HS-5 (cell line): ENCODE results near the gene NT5C3B.

Experiments used
- DNase-seq: peaks from one replicate; pipeline ENCODE4 v3.0.0-alpha.2; 2012; ENCODE audit warnings: low read depth

The NT5C3B gene

DNA sequence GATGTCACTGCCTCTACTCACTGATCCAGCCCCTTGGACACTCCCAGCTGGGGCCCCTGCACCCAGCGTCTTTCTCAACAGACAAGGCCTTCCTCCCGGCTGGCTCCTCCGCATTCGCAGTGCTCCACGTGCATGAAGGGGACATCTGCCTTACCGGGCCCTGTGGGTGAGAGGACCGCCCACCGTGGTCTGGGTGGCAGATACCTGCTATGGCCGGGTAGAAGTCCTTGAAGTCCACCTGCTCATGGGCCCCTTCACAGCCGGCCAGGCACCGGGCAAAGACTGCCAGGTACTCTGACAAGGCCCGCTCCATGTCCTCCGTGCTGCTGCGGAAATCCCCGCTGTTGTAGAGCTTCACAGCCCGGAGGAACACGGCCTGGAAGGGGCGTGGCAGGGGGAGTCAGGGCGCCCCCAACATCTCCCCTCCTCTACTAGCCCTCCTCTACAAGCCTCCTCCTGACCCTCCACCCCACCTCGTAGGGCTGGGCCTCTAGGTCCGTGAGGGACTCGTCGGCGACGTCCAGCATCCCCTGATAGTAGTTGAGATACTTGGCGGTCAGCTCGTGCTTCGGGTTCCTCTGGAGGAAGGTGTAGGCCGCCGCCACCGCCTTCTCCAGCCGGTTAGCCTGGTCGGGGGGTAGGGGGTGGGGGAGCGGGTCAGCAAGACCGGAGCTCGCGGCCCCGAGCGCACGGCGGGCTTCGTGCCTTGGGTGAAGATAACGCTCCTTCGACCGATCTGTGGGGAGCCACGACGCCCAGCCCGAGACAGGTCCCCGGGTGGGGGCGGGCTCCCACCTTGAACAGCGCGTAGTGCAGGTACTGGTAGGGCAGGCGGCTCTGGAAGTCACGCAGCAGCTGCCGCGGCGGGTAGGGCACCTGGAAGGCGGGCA is 25.1 kb downstream of the NT5C3B start:
- no peak for DNase-seq

DNA sequence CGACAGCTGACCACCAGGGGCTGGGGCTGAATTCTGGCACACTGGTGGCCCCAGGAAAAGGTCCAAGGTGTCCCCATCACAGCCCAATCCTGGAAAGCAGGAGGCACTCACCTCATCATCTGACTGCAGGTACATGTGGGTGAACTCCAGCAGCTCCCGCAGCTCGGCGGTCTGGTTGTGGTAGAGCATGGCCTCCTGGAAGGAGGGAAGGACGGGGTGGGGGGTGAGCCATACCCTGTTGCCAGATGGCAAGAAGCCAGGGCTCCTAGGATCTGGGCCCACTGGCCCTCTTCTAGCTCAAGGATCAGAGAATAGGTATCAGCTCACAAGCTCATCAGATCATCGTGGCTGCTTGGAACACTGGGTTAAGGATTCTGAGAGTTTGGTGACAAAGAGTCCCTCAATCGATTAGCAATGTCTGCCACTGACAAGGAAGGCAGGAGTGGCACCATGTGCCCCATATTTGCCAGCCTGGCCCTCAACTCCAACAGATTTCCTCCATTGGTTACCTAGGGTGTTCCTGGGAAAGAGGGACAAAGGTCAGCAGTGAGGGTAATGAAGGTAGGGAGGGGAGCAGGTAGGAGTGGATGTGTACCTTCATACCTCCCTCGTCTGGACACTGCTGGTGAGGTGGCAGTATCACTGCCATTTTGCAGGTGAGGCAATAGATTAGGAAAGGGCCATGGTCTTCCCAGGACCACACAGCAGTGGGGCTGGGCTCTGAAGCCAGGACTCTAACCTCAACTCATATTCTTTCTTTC is 29.2 kb downstream of the NT5C3B start:
- no peak for DNase-seq

DNA sequence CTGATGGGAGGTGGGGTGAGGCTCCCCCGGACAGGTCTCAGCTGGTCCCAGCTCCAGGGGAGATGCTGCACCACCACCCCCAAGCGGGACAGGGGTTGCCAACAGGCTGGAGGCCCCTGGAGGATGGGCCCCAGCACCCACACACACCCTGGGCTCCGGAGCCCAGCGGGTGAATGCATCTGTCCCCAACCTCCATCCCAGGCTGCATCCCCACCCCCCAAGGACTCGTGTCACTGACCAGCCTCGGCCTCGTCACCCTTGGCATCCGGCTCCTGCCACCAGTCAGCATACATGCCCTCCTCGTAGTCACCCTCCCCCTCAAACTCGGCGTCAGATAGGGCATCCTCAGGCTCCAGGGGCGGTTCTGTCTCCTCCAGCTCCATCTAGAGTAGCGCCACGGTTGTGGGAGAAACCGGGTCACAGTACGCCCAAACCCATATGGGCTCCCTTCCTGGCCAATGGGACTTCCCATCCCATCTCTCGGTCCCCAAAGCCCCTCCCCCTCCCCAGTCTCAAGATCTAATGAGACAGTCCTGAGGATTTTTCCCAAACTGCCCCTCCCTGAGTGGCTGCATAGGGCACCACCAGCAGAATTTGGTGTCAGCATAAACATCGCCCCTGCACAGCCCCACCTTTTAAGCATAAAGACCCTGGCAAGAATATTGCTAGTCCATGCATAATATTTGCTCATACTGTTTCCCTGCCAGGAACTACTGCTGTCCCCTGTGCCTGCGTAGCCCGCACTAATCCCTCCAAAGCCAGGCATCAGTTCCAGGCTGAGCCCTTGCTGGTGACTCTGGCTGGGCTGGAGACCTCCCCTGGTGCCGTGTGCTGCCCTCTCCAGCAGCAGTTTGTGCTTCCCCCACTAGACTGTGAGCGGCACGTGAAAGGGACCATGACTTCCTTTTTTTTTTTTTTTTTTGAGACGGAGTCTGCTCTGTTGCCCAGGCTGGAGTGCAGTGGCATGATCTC is 32.7 kb downstream of the NT5C3B start:
- no peak for DNase-seq

DNA sequence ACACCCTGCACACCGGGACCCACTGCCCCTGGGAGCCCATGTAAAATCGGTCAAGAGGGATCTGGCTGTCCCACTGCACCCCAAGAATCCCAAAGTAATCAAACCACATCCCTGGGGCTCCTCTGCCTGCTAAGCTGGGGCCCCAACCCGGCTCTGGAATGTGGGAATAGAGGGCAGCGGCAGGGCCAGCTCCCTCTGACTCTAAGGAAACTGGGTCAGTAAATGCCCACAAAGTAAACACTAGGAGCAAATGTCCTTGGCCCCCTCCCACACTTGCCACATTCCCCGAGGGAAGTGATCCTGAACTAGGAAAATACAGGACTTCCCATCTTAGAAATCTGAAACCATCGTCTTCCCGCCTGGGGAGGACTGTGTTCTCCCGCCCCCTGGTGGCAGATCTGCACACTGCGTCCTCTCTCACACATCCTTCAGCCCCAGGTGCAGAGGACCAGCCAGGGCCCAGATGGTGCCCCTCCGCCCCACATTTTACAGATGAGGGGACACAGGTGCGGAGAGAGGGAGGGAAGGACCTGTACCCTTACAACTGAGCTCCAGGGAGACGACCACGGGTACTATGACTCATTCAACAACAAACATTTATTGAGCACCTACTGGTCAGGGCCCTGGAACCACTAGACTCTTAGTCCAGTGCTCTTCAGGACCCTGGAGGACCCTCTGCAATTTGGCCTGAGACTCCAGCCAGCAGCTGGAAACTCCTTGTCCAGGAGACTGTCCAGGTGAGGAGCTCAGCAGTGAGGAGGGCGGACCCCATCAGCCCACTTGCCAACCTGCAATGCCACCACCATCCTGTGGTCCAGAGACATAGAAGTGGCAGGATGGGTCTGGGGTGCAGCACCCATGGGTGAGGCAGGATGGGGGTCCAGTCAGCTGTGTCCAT is 34.4 kb downstream of the NT5C3B start:
- DNase-seq: peak; percentile 48

DNA sequence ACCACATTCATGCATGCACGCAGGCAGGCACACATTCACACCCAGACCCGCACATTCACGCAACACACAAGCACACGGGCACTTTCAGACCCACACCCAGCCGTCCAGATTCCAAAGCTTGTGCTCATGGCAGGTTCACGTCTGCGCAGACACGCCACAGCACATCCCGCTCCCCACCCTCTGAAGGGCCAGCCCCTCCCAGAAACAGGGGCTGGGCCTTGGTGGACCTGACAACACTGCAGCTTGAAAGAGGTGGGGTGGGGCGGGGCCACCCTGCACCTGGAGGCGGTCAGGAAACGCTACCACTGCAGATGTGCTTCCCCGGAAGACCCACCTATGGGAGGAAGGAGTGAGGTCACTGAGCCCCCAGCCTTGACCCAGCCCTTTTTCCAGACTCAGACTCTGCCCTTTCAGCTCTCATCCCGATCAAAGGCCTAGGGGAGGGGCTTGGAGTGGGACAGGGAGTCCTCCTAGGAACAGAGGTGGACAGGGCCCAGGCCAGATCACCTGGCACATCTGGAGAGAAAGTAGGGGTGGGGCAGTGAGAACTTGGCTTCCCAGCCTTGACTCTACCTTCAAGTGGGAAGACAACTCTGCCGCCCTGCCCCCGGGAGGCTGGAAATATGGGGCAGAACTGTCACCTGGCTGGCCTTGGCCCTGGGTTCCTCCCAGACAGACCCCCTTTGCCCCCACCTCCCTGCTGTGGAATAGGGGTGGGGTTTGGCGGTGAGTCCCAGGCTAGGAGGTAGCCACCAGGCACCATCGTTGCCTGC is 35.2 kb downstream of the NT5C3B start:
- DNase-seq: no peak

DNA sequence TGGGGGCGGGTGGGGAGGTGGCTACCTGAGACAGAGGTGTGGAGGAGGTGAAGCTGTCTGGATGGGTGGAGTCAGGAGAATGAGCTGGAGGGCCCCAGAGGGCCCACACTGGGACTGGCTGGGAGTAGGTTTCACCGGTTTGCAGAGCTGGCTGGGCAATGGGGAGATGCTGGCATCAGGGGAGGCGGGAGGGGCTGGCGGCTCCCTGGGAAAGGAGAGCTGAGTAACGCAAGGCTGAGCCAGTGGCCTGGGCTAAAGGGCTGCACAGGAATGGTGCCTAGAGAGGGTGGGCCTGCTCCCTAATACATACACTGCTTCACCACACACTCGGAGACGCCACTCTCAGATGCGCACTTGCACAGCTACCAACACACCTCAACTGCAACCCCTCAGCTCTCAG is 36.7 kb downstream of the NT5C3B start:
- DNase-seq: no peak

DNA sequence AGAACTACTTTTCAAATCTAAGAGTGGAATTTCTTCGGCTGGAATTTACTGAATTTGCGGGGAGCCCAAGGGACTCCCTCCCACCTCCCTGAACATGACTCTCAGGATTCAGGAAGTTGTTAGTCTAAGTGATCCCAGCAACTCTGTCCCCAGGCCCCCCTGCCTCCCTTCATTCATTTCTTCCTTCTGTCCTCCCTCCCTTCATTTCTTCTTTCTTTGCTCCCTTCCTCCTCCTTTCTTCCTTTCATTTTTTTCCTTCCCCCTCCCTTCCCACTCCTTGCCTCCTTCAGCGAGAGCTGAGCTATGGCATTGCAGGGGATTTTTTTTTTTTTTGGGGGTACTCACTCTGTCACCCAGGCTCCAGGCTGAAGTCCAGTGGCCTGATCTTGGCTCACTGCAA is 38.7 kb downstream of the NT5C3B start:
- no peak for DNase-seq

DNA sequence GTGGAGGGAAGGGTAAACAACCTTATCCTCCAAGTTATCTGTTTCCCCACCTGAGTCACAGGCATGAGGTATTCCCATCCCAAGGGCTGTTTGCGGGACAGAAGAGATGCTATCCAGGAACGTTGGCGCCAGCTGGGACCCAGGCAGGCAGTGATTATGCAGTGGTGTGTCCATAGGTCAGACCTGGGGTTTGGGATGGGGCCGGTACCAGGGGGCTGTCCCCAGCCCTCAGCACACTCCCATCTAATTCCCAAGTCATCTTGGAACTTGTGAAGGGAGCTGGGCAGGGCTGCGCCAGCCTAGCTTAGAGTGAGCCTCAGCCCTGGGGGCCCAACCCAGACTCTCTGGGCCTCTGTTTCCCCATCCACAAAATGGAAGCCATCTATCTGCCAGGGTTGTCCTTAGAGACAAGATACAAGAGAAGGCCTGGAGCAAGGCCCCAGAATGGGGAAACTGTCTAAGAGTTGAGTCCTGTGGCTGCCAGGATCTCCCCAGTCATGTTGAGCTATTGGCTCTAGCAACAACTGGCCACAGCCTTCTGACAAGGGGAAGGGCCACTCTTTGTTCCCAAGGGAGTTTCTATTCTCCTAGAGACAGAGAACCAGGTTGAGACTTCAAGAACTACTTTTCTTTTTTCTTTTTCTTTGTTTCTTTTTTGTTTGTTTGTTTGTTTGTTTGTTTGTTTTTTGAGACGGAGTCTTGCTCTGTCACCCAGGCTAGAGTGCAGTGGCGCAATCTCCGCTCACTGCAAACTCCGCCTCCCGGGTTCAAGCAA is 39.7 kb downstream of the NT5C3B start:
- DNase-seq: no peak

DNA sequence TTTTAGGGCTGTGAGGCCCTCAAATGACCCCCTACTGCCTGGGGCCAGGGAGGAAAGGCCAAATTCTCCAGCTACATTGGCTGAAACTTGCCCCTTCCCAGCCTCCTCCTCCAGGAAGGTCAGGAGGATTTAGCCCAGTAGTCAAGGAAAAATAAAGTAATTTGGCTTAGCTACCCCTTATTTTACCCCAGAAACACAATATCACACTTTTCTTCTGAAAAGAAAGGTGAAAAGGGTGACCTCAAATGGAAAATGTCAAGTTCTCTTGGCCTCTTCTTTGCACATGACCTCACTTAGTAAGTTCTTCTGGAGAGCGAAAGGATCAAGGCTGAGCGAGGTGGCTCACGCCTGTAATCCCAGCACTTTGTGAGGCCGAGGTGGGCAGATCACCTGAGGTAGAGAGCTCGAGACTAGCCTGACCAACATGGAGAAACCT is 41.5 kb downstream of the NT5C3B start:
- DNase-seq: no peak

DNA sequence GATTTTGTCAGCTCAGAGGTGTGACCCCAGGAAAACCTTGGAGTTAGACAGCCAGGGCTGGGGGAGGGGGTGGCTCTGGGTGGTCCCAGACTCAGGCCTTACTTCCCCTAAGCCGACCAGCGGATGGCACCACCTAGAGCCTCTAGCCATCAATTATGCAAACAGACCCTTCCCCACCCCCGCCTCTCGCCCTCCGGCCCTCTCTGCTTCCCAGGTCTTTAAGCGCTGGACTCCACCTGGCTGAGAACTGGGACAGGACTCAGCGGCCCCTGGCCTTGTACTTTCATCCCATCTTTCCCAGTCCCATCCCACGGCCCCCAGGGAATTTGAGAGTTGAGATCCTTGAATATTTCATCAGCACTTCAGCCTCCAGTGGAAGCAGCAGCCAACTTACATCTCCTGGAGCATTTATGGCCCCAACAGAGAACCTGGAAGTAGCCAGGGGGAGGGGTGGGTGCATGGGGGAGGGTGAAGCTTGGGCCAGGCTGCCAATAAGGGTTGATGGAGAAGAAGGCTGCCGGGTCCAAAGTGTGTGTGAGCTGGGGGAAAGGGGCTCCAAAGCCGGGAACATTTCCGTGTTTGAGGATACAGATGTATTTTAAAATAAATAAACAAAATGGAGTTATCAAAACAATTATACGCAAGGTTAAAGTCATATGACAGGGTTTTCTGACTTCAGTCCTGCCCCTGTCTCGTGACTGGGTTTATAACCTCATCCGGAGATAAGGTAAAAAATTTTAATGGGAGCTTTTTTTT is 42.1 kb downstream of the NT5C3B start:
- no peak for DNase-seq

DNA sequence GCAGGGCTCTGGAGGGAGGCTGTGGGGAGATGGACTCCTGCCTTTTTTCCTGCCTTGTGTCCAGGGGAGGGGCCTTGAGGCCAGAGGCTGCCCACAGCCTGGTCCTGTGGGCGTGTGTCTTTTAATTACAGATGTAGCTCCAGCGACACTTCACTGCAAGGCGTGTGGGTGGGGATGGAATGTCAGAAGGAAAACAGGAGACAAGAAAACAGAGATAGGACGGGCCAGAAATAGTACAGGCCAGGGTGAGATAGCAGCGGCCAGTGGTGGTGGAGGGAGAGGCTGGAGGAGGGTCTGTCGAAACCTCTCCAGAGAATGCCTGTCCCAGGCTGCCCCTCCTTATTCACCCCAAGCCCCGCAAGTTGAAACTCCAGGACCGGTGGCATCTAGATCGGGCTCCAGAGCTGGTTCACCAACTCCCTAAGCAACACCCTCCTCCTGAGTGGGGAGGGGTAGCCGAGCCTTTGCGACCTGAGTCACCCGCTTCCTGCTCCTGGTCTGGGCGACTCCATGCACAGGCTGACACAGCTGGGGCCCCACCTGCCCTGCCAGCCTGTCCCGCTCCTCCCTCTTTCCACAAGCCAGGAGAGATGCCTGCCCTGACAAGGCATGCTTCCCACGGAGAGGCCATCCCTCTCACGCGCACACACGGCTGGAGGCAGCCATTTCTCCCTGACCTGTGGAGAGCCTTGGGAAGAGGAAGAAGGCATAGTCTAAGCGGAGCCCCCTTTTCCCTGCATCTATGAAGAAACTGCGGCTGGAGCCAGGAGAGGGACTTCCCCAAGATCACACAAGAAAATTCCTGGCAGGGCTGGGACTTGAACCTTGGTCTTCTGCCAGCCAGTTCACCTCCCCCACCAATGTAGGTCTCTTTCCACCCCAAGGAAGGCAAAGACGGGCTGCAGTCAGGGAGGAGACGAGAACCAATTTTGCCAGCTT is 42.9 kb downstream of the NT5C3B start:
- no peak for DNase-seq

DNA sequence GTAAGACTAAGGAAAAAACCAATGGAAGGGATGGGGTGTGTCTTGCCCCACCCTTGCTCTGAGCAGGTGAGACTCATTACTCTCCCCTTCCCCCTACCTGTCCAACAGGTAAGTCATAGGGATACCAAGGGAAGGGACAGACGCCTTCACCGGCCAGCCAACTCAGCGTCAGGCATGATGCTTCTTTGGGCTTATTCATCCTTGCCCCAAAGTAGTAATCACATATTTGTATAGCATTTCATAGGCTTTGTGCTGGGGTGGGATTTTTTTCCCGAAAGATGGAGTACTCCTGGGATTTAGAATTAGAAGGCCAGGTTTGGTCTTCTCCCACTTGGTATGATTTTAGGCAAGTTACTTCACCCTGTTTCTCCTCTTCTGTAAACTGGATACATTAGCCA is 49.0 kb downstream of the NT5C3B start:
- DNase-seq: no peak

DNA sequence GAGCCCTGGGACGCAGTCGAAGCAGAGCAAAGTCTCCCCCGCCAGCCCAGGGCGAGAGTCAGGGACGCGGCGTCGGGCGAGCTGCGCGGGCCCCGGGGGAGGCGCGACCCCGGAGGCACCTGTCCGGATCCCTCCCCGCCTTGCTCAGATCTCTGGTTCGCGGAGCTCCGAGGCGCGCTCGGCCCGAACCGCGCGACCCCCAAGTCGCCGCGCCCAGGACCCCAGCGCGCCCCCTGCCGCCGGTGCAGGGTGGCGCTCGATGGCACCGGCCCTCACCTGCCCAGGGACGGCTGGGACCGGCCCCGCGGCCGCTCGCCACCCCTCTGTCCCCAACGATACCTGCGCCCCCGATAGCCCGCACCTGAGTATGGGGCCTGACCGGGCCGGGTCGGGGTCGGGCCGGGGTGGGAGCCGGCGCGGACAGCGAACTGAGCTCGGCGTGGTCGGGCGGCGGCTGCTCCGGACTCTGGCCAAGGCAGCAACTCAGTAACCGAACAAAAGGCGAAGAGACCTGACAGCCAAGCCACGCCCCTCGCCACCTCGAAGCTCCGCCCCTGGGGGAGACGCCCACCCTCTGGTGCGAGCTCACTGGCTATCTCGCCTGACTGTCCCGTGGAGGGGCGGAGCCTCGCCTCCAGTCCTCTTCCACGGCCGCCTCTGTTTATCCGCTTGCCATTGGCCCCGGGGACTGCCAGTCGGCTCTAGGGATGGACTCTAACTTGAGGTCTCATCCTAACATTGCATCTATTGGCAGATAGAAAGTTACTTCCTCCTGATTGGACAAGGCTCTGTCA is 49.6 kb downstream of the NT5C3B start, which contains the start of gene JUP:
TSS of gene JUP (minus strand) at position 485 of the 794 bp plus-strand sequence. CDS start 14,857 bp downstream, outside the sequence.
- peak; percentile 60 for DNase-seq

DNA sequence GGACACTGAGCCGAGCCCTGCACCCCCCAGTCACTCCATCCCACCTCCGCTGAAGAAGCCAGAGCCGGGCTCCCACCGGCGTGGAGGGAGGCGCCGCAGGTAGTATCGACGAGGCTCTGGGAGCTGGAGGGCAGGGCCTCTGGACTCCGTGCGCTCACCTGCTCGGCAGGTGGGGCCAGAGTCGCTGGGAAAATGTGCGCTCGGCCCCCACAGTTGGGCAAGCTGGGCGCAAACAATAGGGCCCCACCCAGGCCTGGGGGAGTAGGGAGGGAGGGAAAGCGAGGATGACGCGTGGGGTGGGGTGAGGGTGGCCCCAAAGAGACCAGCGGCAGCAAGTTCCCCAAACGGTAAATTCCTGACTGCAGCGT is 50.2 kb downstream of the NT5C3B start:
- DNase-seq: no peak

DNA sequence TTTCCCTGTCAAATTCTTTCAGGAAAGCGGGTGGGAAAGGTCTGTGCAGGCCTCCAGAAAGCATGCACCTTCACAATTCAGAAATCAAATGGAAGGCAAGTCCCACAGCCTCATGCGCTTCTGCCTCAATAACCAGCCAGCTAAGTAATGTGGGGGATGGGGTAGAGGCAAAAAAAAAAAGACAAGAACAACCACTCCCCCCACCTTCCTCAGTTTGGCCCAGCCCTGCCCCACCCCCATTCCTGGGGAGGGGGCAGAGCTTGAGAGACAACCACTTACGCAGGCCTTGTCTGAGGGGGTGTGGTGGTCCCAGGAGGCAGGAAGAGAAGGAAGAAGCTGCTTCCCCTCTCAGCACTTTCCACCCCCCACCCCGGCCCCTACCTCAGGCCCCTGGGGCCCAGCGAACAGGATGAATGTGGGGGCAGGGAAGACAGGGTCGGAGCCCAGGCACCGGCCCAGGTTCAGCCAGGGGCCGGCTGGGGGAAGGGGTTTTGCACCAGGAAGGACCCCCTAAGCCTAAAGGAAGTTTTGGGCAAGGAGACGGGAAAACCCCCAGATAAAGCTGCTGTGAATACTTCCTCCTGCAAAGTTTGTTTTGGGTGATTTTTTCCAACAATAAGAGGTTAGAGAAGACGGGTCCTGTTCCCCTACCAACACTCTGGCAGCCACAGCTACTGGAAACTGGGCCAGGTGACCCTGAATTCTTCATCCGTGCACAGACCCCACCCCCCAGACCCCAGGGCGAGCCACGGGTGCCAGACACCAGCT is 50.8 kb downstream of the NT5C3B start:
- DNase-seq: no peak

DNA sequence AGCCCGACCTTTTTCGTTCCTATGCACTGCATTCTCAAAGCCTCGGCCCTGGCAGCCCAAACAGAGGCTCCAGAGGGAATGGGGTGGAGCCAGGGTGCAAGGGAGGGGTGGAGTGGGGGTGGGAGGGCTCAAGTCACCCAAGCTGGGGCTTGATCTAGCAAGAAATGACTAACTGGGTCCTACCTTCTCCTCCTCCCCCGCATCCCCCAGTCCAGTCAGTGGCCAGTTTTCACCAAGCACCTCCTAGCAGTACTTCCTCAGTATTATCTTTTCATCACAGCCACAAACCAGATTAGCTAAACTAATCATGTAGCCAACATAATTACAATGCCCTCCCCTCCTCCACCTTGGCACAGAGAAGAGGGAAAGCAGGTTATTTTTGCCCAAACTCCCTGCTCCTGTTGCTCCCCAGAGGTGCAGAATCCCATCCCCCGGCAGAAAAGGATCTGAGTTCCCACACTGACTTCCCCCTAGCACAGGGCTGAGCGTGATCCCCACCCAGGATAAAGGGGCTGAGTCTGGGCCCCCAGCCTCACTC is 51.8 kb downstream of the NT5C3B start:
- no peak for DNase-seq
